Measurements from ENCODE around the gene TMEM129. TPM values are rescaled to one million over a fixed set of nuclear protein-coding genes. Genes with fewer than 3 reads are reported as not detected.

The TMEM129 gene
- total and polyA plus RNA-seq, 10 of the 15 experiments (the other 5 are each of a cell fraction or from before 2014, with no cell fraction given) = 0.19 to 24.9 (median 13.2) TPM

- no peak for TF ChIP-seq E4F1 (IDR thresholded peaks at IDR 0.05; ENCODE audit: borderline replicate concordance, partially characterized antibody)
- TF ChIP-seq ZNF217 (IDR thresholded peaks at IDR 0.05) = no peak
- TF ChIP-seq ZNF274 (IDR thresholded peaks at IDR 0.05; ENCODE audit: insufficient read depth, insufficient read length) = no peak
- TF ChIP-seq RAD51 (IDR thresholded peaks at IDR 0.05) = no peak
- no peak for TF ChIP-seq SUPT20H (IDR thresholded peaks at IDR 0.05; ENCODE audit: borderline replicate concordance, control insufficient read depth, low read depth, low read length)
- no peak for TF ChIP-seq TARDBP (IDR thresholded peaks at IDR 0.05; ENCODE audit: borderline replicate concordance)
- TF ChIP-seq PBX3 (IDR thresholded peaks at IDR 0.05; ENCODE audit: insufficient replicate concordance, low read depth, low read length) = no peak
These were observed 7.2 kb upstream of the TMEM129 start (continued) for GRCh38 chr4:1728061-1728980.

Data from GM12878 (cell line).